ENCODE measurements around the gene COQ9.

DNA sequence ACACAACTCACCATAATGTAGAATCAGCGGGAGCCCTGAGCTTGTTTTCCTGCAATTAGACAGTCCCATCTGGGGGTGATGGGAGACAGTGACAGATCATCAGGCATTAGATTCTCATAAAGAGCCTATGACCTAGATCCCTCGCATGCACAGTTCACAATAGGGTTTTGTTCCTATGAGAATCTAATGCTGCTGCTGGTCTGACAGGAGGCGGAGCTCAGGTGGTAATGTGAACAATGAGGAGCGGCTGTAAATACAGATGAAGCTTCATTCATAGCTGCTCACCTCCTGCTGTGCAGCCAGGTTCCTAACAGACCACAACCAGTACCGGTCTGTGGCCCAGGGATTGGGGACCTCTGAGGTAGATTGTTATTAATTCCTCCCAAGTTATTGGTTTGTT is 42.0 kb downstream of the COQ9 start:
- TF ChIP-seq SUZ12 (IDR thresholded peaks at IDR 0.05; ENCODE audit: extremely low read depth, insufficient read depth, insufficient read length) (no peak), ZNF274 (IDR thresholded peaks at IDR 0.05; ENCODE audit: low read depth, low read length) (no peak)

All from NT2/D1 (cell line).